Fibroblast of pulmonary artery (primary cell): ENCODE results near the gene BEST1.

Source experiments
- DNase-seq: peaks from one replicate; pipeline ENCODE4 v3.0.0-alpha.2; 2010; ENCODE audit warnings: low read depth
- H3K4me3 ChIP-seq: replicated peaks from 2 replicates; pipeline ENCODE4 v1.5.1; 2011; ENCODE audit warnings: low read depth, mild to moderate bottlenecking, control low read depth, low read length, moderate library complexity
- TF ChIP-seq, protein P1 (sequence below): IDR thresholded peaks from 2 replicates; pipeline ENCODE4 v1.5.1; 2011; ENCODE audit warnings: mild to moderate bottlenecking, control low read depth, low read length, inconsistent platforms; ENCODE audit errors: missing control alignments

The BEST1 gene

DNA sequence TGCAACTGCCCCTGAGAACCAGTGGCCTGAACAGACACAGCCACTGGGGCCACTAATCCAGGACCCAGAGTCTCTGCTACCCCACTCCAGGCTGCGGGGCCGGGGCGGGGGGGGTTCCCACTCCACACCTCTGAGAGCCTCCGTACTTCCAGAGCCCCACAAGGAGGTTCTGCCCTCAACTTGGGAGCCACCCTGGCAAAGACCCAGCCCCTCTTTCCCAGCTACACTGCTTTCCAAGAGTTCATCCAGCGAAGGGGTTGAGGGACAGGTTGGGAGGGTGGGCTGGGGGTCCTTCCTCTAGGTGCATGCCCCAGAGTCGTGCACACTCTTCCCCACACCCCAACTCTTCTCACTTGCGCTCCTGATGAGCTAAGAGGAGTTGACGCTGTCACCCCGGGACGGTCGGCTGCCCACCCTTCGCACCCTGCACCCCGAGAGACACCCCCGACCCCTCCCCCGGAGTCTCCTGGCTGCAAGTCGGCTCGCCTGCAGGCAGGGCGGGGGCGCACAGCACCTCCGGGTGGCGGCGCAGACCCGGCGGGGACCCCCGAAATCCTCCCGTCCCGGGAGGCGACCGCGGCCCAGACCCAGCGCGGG lies 33.3 kb upstream of the BEST1 start:
- peak overlapping the region; percentile 64 for H3K4me3 ChIP-seq
- no peak for DNase-seq
- TF ChIP-seq, protein P1, sequence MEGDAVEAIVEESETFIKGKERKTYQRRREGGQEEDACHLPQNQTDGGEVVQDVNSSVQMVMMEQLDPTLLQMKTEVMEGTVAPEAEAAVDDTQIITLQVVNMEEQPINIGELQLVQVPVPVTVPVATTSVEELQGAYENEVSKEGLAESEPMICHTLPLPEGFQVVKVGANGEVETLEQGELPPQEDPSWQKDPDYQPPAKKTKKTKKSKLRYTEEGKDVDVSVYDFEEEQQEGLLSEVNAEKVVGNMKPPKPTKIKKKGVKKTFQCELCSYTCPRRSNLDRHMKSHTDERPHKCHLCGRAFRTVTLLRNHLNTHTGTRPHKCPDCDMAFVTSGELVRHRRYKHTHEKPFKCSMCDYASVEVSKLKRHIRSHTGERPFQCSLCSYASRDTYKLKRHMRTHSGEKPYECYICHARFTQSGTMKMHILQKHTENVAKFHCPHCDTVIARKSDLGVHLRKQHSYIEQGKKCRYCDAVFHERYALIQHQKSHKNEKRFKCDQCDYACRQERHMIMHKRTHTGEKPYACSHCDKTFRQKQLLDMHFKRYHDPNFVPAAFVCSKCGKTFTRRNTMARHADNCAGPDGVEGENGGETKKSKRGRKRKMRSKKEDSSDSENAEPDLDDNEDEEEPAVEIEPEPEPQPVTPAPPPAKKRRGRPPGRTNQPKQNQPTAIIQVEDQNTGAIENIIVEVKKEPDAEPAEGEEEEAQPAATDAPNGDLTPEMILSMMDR: no peak

DNA sequence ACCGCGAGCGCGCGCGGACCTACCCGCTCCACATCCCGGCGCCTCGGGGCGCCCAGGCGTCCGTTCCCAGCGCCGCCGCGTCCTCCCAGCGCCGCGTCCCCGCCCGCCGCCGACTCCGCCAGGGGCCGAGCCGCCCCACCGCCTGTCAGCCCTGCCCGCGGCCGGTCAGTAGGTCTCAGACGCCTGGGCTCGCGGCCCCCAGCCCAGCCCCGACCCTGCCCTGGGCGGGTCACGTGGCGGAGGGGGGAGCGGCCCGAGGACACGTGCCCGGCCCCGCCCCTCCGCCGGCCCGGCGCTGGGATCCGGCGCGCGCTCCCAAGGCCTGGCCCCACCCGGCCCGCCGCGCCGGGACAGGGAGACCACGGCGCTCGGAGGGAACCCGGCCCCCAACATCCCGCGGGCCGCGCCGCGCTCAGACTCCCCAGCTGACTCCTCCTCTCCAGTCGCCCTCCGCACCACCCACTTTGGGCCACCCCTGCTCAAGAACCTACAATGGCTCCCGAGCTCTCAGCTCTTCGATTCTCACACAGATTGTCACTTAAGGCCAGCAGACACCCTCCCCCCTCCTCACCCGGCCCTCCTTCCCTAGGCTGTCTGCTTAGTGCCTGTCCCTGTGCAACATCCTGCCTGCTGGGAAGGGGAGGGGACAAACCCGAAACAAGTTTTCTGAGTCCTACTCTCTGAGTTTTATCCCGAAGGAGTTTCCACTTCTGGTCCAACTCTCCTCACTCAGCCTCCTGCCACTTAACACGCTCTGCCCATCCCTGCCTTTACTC lies 32.6 kb upstream of the BEST1 start, which contains the start of gene RAB3IL1:
TSS of gene RAB3IL1 (minus strand) at position 233 of the 776 bp plus-strand sequence. CDS start at position 34, 199 bp downstream.
- TF ChIP-seq, protein P1: no peak
- H3K4me3 ChIP-seq: peak within 1 kb of the TSS; percentile 64
- DNase-seq: peak; percentile 53

DNA sequence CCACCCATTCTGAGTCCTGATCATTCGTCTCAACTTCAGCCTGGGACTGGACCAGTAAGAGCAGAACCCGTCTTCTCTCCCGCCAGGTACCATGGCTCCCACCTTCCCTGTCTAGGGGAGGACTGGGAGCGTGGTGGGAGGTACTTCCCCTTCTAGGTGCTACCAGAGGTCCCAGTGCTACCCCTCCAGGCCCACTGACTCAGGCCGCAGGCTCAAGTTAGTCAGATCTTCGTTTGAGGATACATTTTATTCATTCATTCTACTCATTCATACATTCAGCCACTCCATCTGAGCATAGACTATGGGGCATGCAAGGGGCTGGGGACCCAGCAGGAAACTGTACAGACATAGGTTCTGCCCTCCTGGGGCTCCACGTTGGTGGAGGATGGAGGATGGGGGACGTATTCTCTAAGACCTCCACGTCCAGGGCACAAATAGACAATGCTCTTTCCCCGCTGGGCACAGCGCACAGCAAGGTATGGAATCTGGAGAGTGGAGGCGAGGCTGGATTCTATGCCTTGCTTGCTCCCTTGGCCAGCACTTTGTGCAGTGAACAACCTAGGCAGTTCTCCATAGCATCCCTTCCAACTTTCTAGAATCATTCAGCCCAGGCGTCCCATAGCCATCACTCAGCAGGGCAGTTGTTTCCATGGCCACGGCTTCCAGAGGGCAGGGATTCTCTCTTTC lies 31.8 kb upstream of the BEST1 start:
- H3K4me3 ChIP-seq: no peak overlapping the region
- DNase-seq: no peak
- TF ChIP-seq, protein P1: no peak

DNA sequence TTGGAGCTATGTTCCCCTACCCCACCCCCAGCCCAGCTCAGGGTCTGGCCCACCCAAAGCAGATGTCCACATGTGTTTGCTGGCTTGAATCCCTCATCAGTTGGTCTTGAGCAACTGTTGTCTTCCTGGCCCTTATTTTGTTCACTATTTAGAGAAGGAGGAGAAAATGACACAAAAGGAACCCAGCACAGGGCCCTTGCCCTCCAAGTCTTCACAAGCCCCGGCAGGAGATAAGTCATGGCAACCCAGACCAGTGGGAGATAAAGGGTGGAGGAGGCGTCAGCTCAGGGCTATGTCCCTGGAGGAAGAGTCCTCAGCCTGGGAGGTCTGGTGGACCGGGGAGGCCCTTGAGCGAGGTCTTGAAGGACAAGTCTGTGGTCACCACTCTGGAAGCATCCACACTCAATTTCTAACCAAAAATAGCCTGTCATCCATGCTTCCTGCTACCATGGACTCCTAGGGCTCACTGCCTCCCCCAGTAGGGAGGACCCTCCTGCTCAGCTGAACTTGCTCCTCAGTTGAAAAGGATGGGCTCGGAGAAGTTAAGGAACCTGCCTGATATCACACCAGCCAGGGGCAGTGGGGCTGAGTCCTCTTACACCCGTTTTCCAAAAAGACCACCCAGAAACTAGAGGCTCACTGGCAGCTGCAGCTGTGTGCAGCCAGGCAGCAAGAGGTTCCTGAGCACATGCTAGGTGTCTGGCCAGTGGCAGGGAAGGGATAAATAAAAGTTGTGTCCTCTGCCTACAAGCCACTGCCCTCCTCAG lies 31.0 kb upstream of the BEST1 start:
- peak; percentile 42 for DNase-seq
- TF ChIP-seq, protein P1: no peak
- no peak overlapping the region for H3K4me3 ChIP-seq

DNA sequence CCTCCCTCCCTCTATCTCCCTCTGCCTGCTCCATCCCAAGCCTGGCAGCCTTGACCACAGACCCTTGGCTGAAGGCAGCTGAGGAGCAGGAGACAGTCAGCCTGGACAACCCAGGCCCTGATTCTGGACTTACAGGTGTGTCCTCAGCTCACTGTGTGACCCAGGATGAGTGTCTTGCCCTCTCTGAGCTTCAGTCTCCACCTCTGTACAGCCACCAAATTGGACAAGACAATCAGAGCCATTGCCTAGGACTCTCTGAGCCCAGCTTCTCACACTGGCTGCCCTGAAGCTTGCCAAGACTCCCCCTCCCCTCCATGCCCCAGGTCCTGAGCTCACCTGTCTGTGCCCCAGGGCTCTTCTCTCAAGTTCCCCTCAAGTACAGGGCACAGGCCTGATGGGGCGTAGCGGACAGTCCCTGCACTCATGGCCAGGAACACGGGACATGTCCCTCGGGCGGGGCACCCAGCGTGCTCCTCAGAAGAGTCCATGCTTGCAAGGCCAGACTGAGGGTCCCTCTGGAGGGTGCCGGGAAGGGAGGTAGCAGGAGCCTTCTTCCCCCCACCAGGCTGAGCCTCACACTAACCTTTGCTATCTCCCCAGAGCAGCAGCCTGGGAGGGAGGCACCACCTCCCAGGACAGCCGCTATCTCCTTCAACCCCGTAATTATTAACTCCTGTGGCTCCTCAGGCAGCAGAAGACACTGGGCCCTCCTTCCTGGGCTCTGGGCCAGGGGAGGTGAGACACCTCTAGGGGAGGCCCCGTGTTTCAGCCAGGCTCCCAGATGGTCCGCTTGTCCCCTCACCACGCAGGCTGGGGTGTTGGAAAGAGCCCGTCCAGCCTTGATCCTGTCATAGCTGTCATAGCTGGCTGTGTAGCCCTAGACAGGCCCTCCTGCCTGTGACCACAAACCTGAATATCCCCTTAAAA lies 30.2 kb upstream of the BEST1 start:
- H3K4me3 ChIP-seq: no peak overlapping the region
- TF ChIP-seq, protein P1: no peak
- DNase-seq: no peak

DNA sequence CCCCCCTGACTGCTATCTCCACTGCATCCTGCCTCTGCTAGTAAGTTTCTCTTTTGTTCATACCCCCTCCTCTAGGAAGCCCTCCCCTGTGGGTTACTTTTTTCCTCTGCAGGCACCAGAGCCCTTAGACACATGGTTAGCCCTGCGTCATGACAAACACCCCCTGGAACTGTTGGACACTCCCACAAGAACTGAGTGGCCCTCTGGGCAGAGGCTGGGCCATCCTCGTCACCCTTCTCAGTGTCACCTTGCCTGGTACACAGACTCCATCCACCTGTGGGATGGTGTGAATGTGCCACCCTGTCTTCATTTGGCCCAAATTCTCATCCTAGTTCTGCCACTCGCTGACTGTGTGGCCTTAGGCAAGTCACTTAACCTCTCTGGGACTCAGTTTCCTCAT lies 28.7 kb upstream of the BEST1 start:
- TF ChIP-seq, protein P1: no peak
- no peak for DNase-seq

More for the DNA sequence above, 28.7 kb upstream of the BEST1 start:
- no peak overlapping the region for H3K4me3 ChIP-seq
